ENCODE measurements around the gene SPTLC1.
A peak's percentile ranks its signal among the peaks of the same experiment; 100 is the strongest.

SPTLC1 gene

GRCh38 chr9:92100237-92100911, 14.8 kb downstream of the SPTLC1 start:
- Histone ChIP-seq H3K27me3 (ENCODE audit: insufficient read depth, poor library complexity, severe bottlenecking) (no peaks in the 10 kb centered on the region), H3K36me3 (ENCODE audit: low read depth) (peaks cover 25% of the 10 kb centered on the region), H3K4me3 (ENCODE audit: severe bottlenecking) (no peak overlapping the region), H3K4me1 (ENCODE audit: insufficient read depth, poor library complexity, severe bottlenecking) (peaks cover 28% of the 10 kb centered on the region), H3K9me3 (ENCODE audit: severe bottlenecking) (no peaks in the 10 kb centered on the region), H3K27ac (ENCODE audit: poor library complexity, severe bottlenecking) (peak overlapping the region; percentile 77)
- ATAC-seq (ENCODE audit: low read depth) (peak; percentile 100), DNase-seq (ENCODE audit: low spot score) (peak; percentile 84)
- TF ChIP-seq, protein P1, sequence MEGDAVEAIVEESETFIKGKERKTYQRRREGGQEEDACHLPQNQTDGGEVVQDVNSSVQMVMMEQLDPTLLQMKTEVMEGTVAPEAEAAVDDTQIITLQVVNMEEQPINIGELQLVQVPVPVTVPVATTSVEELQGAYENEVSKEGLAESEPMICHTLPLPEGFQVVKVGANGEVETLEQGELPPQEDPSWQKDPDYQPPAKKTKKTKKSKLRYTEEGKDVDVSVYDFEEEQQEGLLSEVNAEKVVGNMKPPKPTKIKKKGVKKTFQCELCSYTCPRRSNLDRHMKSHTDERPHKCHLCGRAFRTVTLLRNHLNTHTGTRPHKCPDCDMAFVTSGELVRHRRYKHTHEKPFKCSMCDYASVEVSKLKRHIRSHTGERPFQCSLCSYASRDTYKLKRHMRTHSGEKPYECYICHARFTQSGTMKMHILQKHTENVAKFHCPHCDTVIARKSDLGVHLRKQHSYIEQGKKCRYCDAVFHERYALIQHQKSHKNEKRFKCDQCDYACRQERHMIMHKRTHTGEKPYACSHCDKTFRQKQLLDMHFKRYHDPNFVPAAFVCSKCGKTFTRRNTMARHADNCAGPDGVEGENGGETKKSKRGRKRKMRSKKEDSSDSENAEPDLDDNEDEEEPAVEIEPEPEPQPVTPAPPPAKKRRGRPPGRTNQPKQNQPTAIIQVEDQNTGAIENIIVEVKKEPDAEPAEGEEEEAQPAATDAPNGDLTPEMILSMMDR (IDR thresholded peaks at IDR 0.05; ENCODE audit: poor library complexity, severe bottlenecking) = no peak

DNA sequence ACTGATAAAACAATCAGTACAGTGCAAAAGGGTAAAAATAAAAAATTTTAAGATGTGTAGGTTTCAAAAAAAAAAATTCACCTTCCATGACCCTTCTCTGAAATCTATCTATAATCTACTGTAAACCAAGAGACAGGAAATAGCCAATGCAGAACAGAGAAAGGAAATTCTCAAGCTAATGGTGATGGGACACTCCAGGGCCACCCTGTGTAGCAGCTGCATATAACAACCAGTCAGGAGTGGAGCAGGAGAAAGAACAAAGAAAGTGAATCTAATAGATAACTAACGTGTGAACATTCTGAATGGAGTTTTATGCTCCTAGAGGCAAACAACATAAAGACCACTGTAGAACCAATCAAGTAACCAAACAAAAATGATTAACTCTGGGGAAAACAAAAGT, 16.6 kb downstream of the SPTLC1 start:
- TF ChIP-seq, protein P1 (IDR thresholded peaks at IDR 0.05; ENCODE audit: poor library complexity, severe bottlenecking) = no peak
- Histone ChIP-seq H3K27me3 (ENCODE audit: insufficient read depth, poor library complexity, severe bottlenecking) (no peaks in the 10 kb centered on the region), H3K4me3 (ENCODE audit: severe bottlenecking) (no peak overlapping the region), H3K27ac (ENCODE audit: poor library complexity, severe bottlenecking) (peak overlapping the region; percentile 77), H3K9me3 (ENCODE audit: severe bottlenecking) (no peaks in the 10 kb centered on the region), H3K36me3 (ENCODE audit: low read depth) (peaks cover 25% of the 10 kb centered on the region), H3K4me1 (ENCODE audit: insufficient read depth, poor library complexity, severe bottlenecking) (peaks cover 28% of the 10 kb centered on the region)
- DNase-seq (ENCODE audit: low spot score) (no peak), ATAC-seq (ENCODE audit: low read depth) (no peak)

DNA sequence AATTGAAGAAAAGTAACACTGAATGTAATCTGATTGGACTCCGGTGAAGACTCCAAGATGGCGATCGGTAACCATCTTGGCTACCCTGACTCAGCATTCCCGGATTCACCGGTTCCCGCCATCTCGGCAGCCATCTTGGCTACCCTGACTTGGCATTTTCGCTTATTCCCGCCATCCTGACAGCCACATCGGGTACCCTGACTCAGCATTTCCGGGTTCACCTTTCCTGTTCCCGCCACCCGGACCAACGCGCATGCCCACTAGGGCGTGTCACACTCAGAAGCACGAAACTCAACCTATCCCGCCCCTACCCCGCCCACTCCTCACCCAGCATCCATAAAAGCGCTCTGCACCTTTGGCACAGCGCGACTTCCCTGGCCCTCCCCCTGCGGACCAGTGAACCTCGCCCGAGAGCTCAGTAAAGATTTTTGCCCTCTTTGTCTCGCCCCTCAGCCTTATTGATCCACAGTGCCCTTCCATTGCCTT, 17.2 kb downstream of the SPTLC1 start:
- Histone ChIP-seq H3K36me3 (ENCODE audit: low read depth) (peaks cover 23% of the 10 kb centered on the region), H3K9me3 (ENCODE audit: severe bottlenecking) (no peaks in the 10 kb centered on the region), H3K27me3 (ENCODE audit: insufficient read depth, poor library complexity, severe bottlenecking) (no peaks in the 10 kb centered on the region), H3K4me1 (ENCODE audit: insufficient read depth, poor library complexity, severe bottlenecking) (peaks cover 29% of the 10 kb centered on the region), H3K4me3 (ENCODE audit: severe bottlenecking) (no peak overlapping the region), H3K27ac (ENCODE audit: poor library complexity, severe bottlenecking) (peak overlapping the region; percentile 77)
- peak; percentile 89 for DNase-seq (ENCODE audit: low spot score)
- TF ChIP-seq, protein P1 (IDR thresholded peaks at IDR 0.05; ENCODE audit: poor library complexity, severe bottlenecking) = no peak
- ATAC-seq (ENCODE audit: low read depth) = no peak

DNA sequence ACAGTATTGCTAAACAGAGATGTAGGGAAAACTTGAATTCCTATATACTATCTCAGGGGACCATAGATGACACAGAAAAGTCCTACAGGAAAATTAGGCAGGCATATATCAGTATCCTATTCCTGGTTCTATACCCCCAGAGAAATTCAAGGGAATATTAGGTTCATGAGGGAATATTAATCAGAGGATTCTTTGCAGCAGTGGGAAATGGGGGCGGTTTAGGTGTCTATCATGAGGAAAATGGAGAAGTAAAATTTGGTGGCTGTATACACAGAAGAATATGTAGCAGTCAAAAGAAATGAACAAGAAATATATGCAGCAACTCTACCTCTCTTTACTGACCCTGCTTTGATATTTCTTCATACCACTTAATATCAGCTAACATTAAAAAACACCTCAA, 20.0 kb downstream of the SPTLC1 start:
- H3K27ac ChIP-seq (ENCODE audit: poor library complexity, severe bottlenecking) = no peak overlapping the region
- peaks cover 24% of the 10 kb centered on the region for H3K4me1 ChIP-seq (ENCODE audit: insufficient read depth, poor library complexity, severe bottlenecking)
- DNase-seq (ENCODE audit: low spot score) = no peak
- H3K36me3 ChIP-seq (ENCODE audit: low read depth) = peaks cover 24% of the 10 kb centered on the region
- TF ChIP-seq, protein P1 (IDR thresholded peaks at IDR 0.05; ENCODE audit: poor library complexity, severe bottlenecking) = no peak
- no peaks in the 10 kb centered on the region for H3K9me3 ChIP-seq (ENCODE audit: severe bottlenecking)
- ATAC-seq (ENCODE audit: low read depth) = no peak
- H3K4me3 ChIP-seq (ENCODE audit: severe bottlenecking) = no peak overlapping the region
- no peaks in the 10 kb centered on the region for H3K27me3 ChIP-seq (ENCODE audit: insufficient read depth, poor library complexity, severe bottlenecking)

DNA sequence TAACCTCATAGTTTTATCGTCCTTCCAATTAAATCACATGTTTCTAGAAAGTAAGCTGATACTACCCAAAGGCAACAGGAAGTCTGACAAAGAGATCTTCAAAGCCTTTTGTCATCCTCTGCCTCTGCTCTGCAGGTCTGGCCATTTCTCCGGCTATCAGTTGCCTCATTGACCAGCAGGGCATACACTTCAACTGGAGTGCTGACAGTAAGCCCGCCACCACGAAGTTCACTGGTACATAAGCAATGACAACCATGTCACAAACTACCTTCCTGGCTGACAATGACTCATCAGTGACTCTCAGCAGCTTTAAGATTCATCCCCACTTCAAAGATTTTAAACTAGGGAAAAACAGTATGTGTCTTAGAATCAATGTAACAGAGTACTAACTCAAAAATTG, 20.6 kb downstream of the SPTLC1 start:
- peaks cover 19% of the 10 kb centered on the region for H3K4me1 ChIP-seq (ENCODE audit: insufficient read depth, poor library complexity, severe bottlenecking)
- DNase-seq (ENCODE audit: low spot score) = no peak
- no peak overlapping the region for H3K27ac ChIP-seq (ENCODE audit: poor library complexity, severe bottlenecking)
- no peaks in the 10 kb centered on the region for H3K27me3 ChIP-seq (ENCODE audit: insufficient read depth, poor library complexity, severe bottlenecking)
- no peaks in the 10 kb centered on the region for H3K9me3 ChIP-seq (ENCODE audit: severe bottlenecking)
- ATAC-seq (ENCODE audit: low read depth) = no peak
- H3K36me3 ChIP-seq (ENCODE audit: low read depth) = peaks cover 24% of the 10 kb centered on the region
- H3K4me3 ChIP-seq (ENCODE audit: severe bottlenecking) = no peak overlapping the region
- TF ChIP-seq, protein P1 (IDR thresholded peaks at IDR 0.05; ENCODE audit: poor library complexity, severe bottlenecking) = no peak
